Fibroblast of villous mesenchyme (primary cell): ENCODE data around the gene ZNF613. TPM values are rescaled to one million over a fixed set of nuclear protein-coding genes. Genes with fewer than 3 reads are reported as not detected.

Experiments used
- DNase-seq: peaks from one replicate; pipeline ENCODE4 v3.0.0-alpha.2; 2010; ENCODE audit warnings: low read depth
- H3K4me3 ChIP-seq: 2 replicates; pipeline ENCODE4 v1.5.1; 2011; ENCODE audit warnings: low read depth, mild to moderate bottlenecking, low read length
- total RNA-seq: library from RNA; depleted of rRNA; stranded (reverse); fragments of >200 nt; gene quantifications from 2 replicates; pipeline ENCODE4 v1.2.3, GENCODE V29; 2012
- TF ChIP-seq, protein P1 (sequence below): IDR thresholded peaks from 2 replicates; pipeline ENCODE4 v1.5.1; 2012; ENCODE audit warnings: low read depth, mild to moderate bottlenecking, low read length; ENCODE audit not compliant: insufficient read depth

ZNF613 gene
- 5.2 and 10.8 TPM in 2 replicates for total RNA-seq

DNA sequence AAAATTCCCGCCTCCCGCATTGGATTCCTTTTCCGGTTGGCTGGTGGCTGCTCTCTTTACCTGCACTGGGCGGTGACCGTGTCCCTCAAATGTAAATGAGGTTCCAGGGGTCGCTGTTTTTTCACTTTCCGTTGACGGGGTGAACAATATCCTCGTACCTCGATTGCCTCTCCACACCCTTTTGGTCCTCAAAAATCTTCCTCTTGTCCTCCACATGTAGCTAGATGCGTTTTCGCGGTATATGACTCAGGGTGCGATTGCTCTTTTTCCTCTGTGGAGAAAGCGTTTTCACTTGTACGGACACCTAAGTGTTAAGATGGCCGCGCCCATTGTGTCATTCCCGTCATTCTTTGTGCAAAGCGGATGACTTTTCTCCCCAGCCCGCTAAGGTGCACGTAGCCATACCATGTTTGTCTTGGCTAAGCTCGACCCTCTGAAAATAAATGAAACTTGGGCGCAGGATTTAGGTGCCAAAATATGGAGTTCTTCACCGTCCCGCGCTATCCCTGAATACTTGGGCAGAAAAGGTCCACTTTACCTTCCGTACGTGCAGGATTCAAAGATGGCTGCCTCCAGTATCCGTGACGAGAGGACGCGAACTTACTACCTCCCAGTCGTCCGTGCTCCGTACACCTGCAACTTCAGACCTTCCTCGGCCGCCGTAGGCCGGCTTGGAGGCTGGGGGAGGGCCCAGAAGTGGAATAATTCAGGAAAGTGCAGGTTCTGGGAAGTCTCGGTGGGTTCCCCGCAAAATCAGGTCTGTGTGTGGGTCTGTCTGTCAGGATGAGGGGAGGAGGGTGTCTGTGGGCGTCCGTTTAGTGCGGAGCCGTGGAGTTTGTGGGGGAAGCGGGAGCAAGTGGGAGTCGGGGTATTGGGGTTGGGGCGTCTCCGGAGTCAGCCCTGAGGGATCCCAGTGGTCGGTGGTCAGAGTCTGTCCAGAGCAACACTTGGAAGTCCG is at the start of gene ZNF613:
Gene ZNF613, plus strand, starts transcription at position 689 of the 958 bp plus-strand sequence. CDS start 8,749 bp downstream, outside the sequence.
- H3K4me3 ChIP-seq: peak within 1 kb of the TSS; percentile 99
- DNase-seq: peak; percentile 94
- TF ChIP-seq, protein P1, sequence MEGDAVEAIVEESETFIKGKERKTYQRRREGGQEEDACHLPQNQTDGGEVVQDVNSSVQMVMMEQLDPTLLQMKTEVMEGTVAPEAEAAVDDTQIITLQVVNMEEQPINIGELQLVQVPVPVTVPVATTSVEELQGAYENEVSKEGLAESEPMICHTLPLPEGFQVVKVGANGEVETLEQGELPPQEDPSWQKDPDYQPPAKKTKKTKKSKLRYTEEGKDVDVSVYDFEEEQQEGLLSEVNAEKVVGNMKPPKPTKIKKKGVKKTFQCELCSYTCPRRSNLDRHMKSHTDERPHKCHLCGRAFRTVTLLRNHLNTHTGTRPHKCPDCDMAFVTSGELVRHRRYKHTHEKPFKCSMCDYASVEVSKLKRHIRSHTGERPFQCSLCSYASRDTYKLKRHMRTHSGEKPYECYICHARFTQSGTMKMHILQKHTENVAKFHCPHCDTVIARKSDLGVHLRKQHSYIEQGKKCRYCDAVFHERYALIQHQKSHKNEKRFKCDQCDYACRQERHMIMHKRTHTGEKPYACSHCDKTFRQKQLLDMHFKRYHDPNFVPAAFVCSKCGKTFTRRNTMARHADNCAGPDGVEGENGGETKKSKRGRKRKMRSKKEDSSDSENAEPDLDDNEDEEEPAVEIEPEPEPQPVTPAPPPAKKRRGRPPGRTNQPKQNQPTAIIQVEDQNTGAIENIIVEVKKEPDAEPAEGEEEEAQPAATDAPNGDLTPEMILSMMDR: peak; percentile 30

DNA sequence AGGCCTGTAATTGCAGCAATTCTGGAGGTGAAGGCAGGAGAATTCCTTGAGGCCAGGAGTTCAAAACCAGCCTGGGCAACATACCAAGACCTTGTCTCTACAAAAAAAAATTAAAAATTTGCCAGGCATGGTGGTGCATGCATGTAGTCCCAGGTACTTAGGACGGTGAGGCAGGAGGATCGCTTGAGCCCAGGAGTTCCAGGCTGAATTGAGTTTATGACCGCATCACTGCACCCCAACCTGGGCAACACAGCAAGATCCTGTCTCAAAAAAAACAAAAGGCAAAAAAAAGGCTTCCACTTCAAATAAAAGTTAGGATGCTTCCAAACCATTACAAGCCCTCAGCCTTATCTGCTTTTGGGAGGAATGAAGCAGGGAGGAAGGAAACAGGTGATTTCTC is 44.8 kb upstream of the ZNF613 start:
- TF ChIP-seq, protein P1: no peak
- H3K4me3 ChIP-seq: no peak overlapping the region
- no peak for DNase-seq

DNA sequence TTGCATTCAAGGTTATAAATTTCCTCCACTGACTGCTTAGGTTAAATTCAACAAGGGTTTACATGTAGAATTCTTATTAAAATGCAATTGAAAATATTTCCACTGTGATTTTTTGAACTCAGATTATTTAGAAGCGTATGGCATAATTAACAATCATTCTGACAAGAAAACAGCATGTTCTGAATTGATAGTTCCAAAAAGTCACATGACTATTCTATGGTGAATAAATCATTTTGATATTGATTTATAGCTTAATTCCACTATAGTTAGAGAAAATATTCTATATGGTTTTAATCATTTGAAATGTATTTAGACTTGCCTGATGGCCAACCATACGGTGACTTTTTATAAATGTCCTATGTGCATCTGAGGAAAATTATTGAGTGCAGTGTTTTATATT is 42.6 kb upstream of the ZNF613 start:
- DNase-seq: no peak
- TF ChIP-seq, protein P1: no peak
- H3K4me3 ChIP-seq: no peak overlapping the region

DNA sequence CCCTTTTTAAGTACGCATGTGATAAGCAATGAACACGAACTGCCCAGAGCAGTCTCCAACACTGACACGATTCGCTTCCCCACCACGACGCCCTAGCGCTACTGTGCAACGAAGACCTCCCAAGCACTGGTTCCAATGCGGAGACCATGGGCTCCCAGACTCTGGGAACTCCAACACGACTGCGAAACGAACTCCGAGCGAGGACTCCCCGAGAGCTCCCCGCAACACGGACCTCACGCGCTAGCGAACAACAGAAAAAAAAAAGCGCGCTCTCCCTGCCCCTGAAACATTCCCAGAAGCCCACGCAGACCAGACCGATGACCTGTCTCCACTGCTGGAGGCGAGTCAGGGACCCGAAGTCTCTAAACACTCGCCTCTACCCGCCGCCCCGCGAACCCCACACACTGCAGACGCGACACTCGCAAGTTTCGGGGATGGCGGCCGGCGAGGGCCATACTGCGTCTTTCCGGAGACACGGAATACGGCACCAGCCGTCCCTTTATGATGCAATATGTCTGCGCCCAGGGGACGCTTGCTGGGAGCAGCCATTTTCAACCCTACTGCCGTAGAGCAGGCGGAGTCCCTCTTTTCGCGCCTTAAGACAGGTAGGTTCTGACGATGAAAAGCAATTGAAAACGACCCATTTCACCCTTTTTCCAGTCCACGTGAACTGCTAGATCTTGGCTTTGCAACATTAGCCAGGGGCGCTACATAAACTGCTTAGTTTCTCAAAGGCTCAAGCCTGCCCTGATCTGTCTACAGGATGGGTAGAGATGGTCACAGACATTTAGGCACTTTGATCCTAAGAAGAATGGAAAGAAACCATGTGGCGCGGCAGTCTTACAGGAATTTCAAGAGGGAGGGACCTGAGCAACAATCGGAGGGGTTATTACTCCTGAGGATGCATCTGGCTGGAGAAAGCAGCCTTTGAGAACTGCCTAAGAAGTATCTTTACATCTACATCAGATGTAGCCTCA is 39.5 kb upstream of the ZNF613 start, which contains the start of gene ZNF577:
Gene ZNF577, minus strand, starts transcription at position 430 of the 977 bp plus-strand sequence. CDS start 7,569 bp downstream, outside the sequence.
- H3K4me3 ChIP-seq: peak within 1 kb of the TSS; percentile 75
- TF ChIP-seq, protein P1: no peak
- peak; percentile 96 for DNase-seq

DNA sequence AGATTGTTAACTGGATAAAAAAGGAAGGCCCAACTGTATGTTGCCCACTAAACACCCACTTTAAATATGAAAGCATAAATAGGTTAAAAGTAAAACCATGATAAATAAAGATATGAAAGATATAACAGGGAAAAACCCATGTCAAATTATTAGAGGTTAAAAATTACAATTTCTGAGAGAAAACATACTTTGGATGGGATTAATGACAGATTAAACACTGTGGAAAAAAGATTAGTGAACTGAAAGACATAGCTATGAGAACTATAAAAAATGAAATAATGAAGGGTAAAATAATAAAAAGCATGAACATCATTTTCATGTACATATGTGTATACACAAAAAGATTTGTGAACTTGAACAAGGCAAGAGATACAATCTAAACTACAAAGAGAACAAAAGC is 37.3 kb upstream of the ZNF613 start:
- TF ChIP-seq, protein P1: no peak

DNA sequence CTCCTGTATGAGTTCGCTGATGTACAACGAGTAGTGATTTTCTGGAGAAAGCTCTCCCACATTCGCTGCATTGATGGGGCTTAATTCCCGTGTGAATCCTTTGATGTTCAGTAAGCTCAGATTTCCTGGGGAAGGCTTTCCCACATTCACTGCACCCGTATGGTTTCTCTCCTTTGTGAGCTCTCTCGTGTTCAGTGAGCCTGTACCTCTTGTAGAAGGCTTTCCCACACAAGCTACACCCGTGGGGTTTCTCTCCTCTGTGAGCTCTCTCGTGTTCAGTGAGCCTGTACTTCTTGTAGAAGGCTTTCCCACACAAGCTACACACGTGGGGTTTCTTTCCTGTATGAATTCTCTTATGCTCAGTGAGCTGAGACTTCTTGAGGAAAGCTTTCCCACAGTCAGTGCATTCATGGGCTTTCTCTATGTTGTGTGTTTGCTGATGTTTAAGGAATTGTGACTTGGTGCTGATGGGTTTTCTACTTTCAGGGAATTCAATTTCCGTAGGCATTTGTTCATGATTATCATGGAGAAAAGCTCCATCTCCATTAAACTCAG is 36.0 kb upstream of the ZNF613 start:
- peak; percentile 8 for DNase-seq
- no peak overlapping the region for H3K4me3 ChIP-seq
- TF ChIP-seq, protein P1: no peak

More for the DNA sequence above, 37.3 kb upstream of the ZNF613 start:
- no peak overlapping the region for H3K4me3 ChIP-seq
- DNase-seq: no peak
